Brain microvascular endothelial cell (primary cell): ENCODE measurements around the gene SSBP3.

Experiments used
- DNase-seq: peaks from one replicate; pipeline ENCODE4 v3.0.0-alpha.2; 2020
- H3K27ac ChIP-seq: fragments of 250-450 bp; sonication (Bioruptor Pico); 2 replicates; pipeline ENCODE4 v1.5.1; 2020; ENCODE audit warnings: mild to moderate bottlenecking, moderate library complexity
- H3K27me3 ChIP-seq: fragments of 250-450 bp; sonication (Bioruptor Pico); replicated peaks from 2 replicates; pipeline ENCODE4 v1.5.1; 2020; ENCODE audit warnings: mild to moderate bottlenecking
- H3K36me3 ChIP-seq: fragments of 250-450 bp; sonication (Bioruptor Pico); replicated peaks from 2 replicates; pipeline ENCODE4 v1.5.1; 2020; ENCODE audit warnings: mild to moderate bottlenecking
- H3K4me3 ChIP-seq: 2 replicates; pipeline ENCODE4 v1.5.1; 2011; ENCODE audit warnings: low read depth, mild to moderate bottlenecking, control low read depth, low read length, moderate library complexity
- CTCF ChIP-seq: IDR thresholded peaks from 2 replicates; pipeline ENCODE4 v1.5.1; 2011; ENCODE audit warnings: low read depth, mild to moderate bottlenecking, moderate library complexity, low read length, control low read depth, inconsistent platforms; ENCODE audit errors: missing control alignments
- in situ Hi-C: cut with HindIII; loops from 2 replicates; pipeline ENCODE4 v1.10.0; 2017; ENCODE audit warnings: low sequenced_read_pairs, low pct_ligation_motif_present

The SSBP3 gene

GRCh38 chr1:54355931-54356679, 50.1 kb downstream of the SSBP3 start:
- Histone ChIP-seq H3K27ac (no peak overlapping the region), H3K27me3 (no peaks in the 10 kb centered on the region), H3K4me3 (no peak overlapping the region), H3K36me3 (no peaks in the 10 kb centered on the region)
- no peak for DNase-seq
- in situ Hi-C loops: no loop called here
- TF ChIP-seq CTCF: no peak

GRCh38 chr1:54354899-54355298, 51.3 kb downstream of the SSBP3 start:
- H3K27ac ChIP-seq: no peak overlapping the region
- H3K36me3 ChIP-seq: no peaks in the 10 kb centered on the region
- DNase-seq: no peak
- in situ Hi-C loops: no loop called here
- TF ChIP-seq CTCF: no peak
- no peak overlapping the region for H3K4me3 ChIP-seq
- no peaks in the 10 kb centered on the region for H3K27me3 ChIP-seq

- no peak for TF ChIP-seq CTCF
- no peak for DNase-seq
- in situ Hi-C loops: no loop called here
- Histone ChIP-seq H3K4me3 (no peak overlapping the region), H3K36me3 (no peaks in the 10 kb centered on the region), H3K27ac (no peak overlapping the region), H3K27me3 (no peaks in the 10 kb centered on the region)
These were observed 52.2 kb downstream of the SSBP3 start for GRCh38 chr1:54353959-54354358.

- no peak for DNase-seq
- Histone ChIP-seq H3K4me3 (no peak overlapping the region), H3K36me3 (no peaks in the 10 kb centered on the region), H3K27me3 (no peaks in the 10 kb centered on the region), H3K27ac (no peak overlapping the region)
- in situ Hi-C loops: no loop called here
- no peak for TF ChIP-seq CTCF
These were observed 53.4 kb downstream of the SSBP3 start for GRCh38 chr1:54352755-54353154.

GRCh38 chr1:54350360-54350759, 55.8 kb downstream of the SSBP3 start:
- H3K27me3 ChIP-seq: no peaks in the 10 kb centered on the region
- no peaks in the 10 kb centered on the region for H3K36me3 ChIP-seq
- in situ Hi-C loops: no loop called here
- H3K4me3 ChIP-seq: no peak overlapping the region
- no peak for DNase-seq
- H3K27ac ChIP-seq: no peak overlapping the region
- TF ChIP-seq CTCF: no peak

- H3K4me3 ChIP-seq: no peak overlapping the region
- H3K36me3 ChIP-seq: no peaks in the 10 kb centered on the region
- no peaks in the 10 kb centered on the region for H3K27me3 ChIP-seq
- no peak overlapping the region for H3K27ac ChIP-seq
- TF ChIP-seq CTCF: no peak
- in situ Hi-C loops: no loop called here
- DNase-seq: no peak
These were observed 57.5 kb downstream of the SSBP3 start for GRCh38 chr1:54348700-54349021.
